Mucosa of descending colon (tissue), 3 donors: ENCODE data around the gene ADAMTSL1. TPM values are rescaled to one million over a fixed set of nuclear protein-coding genes. Genes with fewer than 3 reads are reported as not detected.

Experiments used
- ATAC-seq: fragments of 200-7000 bp; cut with Tn5 transposase; one replicate; pipeline ENCODE4 v1.9.1; 2020; ENCODE audit warnings: mild to moderate bottlenecking, moderate library complexity
- DNase-seq, 3 donors: peaks; one replicate each; pipeline ENCODE4 v3.0.0-alpha.2; 2020
- H3K36me3 ChIP-seq: fragments of 200-600 bp; one replicate; pipeline ENCODE4 v1.8.0; 2021; ENCODE audit warnings: low read depth, mild to moderate bottlenecking
- H3K4me1 ChIP-seq: fragments of 200-600 bp; one replicate; pipeline ENCODE4 v1.8.0; 2021; ENCODE audit warnings: low read depth, mild to moderate bottlenecking
- H3K4me3 ChIP-seq: fragments of 200-600 bp; one replicate; pipeline ENCODE4 v1.8.0; 2021; ENCODE audit warnings: mild to moderate bottlenecking
- H3K9me3 ChIP-seq: fragments of 200-600 bp; one replicate; pipeline ENCODE4 v1.8.0; 2021; ENCODE audit warnings: mild to moderate bottlenecking
- CTCF ChIP-seq: fragments of 200-600 bp; IDR thresholded peaks from one replicate; pipeline ENCODE4 v1.8.0; 2022; ENCODE audit warnings: antibody characterized with exemption, mild to moderate bottlenecking
- intact Hi-C, 2 donors: fragments of 100-400 bp; cut with DNase I in 1 of 2; cut with micrococcal nuclease in 1 of 2; formaldehyde crosslinking; loops; one replicate each; pipeline versions ENCODE4 v1.11.0 to v1.11.1; 2022; cut with DNase I, micrococcal nuclease
- total RNA-seq, 3 donors: library from RNA; stranded (reverse); fragmentation: NEBNext Ultra II Directional in 2 of 3; extraction: Animal tissue kit (Norgen Biotek cat#: 25700) in 2 of 3; gene quantifications; one replicate each; pipeline versions ENCODE4 v1.2.1 to v1.2.4, GENCODE V29; 2021 to 2023
- donor health status: DM: no; HTN: no; CAD: no; lungs with moderate emphysema.
- donor health status: DM: no; HTN: no; CAD: no.
- donor health status: DM: no; HTN: yes; CAD: no.

ADAMTSL1 gene
- total RNA-seq, 3 donors from 2014 or later: 10.1 to 32.1 (median 22.6) TPM

DNA sequence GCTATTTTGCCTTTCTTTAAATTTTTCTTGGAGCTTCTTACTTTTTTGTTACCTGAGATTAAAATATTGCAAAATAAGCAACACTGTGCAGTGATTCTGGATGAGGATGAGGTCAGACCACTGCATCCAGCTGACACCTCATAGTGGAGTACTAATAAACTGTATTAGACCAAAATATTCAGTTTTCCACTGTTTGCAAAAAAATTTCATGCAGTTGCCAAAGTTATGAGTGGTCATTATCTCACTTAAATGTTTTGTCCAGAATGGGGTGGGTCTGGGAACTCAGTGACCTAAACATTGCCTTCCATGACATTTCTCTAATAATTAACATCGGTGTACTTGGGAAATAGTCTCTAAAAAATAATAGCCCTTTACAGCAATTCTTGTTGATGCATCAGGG is 143.8 kb downstream of the ADAMTSL1 start:
- Histone ChIP-seq H3K4me3 (no peak overlapping the region), H3K4me1 (no peaks in the 10 kb centered on the region), H3K36me3 (no peaks in the 10 kb centered on the region), H3K9me3 (no peaks in the 10 kb centered on the region)
- DNase-seq: no peak
- intact Hi-C loops: no loop called here
- no peak for ATAC-seq
- TF ChIP-seq CTCF: no peak

DNA sequence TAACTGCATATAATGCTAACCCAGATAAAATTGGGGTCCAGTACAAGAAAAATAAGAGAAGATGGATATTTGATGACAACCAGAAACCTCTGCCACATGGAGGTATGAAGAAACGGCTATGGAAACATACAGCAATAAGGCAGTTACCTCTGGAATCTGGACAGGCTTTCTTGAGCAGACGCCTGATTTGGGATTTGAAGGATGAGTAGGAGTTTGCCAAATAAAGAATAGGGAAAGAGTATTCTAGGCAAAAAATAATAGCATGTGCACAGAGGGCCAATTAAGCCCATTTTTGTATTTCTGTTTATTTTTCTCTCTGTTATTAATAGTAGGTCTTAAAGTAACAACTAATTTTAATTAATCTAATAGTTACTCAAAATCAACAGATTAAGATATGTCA is 144.9 kb downstream of the ADAMTSL1 start:
- intact Hi-C loops: no loop called here
- no peaks in the 10 kb centered on the region for H3K36me3 ChIP-seq
- DNase-seq (no peak), ATAC-seq (no peak)
- no peaks in the 10 kb centered on the region for H3K4me1 ChIP-seq
- H3K9me3 ChIP-seq: no peaks in the 10 kb centered on the region
- no peak for TF ChIP-seq CTCF
- no peak overlapping the region for H3K4me3 ChIP-seq

DNA sequence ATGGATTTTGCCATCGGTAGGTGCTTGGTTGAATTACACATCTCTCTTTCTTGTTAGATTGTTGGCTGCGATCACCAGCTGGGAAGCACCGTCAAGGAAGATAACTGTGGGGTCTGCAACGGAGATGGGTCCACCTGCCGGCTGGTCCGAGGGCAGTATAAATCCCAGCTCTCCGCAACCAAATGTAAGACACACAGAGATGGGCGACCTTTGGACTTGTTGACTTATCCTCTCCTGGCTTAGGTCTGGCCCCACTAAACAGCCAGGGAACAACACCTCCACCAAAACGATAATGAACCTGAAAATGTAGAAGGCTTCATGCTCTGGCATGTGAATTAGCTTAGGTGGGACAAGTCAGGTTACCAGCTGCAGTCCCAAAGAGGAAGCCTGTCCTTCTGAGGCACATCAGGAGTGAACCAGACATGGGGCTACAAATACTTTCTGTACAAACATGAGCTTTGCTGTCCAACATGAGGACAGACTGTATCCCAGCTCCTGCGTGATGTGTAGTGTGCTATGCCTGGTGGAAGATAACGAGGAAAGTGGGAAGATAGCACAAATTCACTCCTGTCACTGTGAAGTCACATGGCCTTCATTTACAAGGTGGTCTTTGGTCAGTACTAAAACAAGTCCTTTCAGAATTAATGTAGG is 148.4 kb downstream of the ADAMTSL1 start:
- Histone ChIP-seq H3K4me1 (no peaks in the 10 kb centered on the region), H3K4me3 (no peak overlapping the region), H3K9me3 (no peaks in the 10 kb centered on the region), H3K36me3 (no peaks in the 10 kb centered on the region)
- TF ChIP-seq CTCF: no peak
- ATAC-seq (no peak), DNase-seq (peak in 1 of 3 donors; percentile 10)
- intact Hi-C loops: no loop called here

DNA sequence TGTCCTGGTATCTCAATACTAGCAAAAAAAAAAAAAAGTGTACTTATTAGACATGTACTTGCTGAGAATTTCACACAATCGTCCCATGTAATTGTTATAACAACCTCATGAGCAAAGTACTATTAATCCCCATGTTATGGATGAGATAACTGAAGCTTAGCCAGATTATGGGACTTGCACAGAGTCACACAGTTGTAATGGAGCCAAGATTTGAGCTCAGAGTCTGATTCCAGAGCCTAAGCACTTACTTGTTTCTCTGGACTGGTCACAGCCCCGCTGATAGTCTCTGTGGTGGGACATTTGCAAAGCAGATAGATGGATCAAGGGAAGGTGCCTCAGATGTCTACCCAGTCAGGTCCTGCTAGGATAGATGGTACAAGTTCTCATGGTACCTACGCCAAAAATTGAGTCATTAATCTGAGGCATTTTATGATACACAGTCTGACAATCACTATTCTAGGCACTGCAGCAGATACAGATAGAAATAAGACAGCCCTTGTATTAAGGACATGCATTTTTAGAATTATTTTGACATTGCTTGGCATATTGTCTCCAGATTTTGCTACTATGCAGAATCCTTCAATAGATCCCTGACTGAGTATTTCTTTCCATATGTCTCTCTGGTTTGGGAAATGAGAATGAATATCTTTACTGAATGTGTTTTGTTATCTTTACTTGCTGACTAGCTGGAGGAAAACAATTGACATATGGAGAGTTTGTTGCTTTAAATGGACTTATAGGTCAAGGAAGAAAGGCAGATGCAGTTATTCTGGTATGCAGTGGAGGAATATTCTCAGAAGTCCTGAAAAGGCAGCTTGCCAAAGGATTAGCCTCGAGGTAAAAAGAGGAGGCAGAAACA is 149.5 kb downstream of the ADAMTSL1 start:
- H3K9me3 ChIP-seq: no peaks in the 10 kb centered on the region
- H3K4me1 ChIP-seq: no peaks in the 10 kb centered on the region
- DNase-seq (no peak), ATAC-seq (no peak)
- H3K36me3 ChIP-seq: no peaks in the 10 kb centered on the region
- TF ChIP-seq CTCF: no peak
- intact Hi-C loops: no loop called here
- no peak overlapping the region for H3K4me3 ChIP-seq

DNA sequence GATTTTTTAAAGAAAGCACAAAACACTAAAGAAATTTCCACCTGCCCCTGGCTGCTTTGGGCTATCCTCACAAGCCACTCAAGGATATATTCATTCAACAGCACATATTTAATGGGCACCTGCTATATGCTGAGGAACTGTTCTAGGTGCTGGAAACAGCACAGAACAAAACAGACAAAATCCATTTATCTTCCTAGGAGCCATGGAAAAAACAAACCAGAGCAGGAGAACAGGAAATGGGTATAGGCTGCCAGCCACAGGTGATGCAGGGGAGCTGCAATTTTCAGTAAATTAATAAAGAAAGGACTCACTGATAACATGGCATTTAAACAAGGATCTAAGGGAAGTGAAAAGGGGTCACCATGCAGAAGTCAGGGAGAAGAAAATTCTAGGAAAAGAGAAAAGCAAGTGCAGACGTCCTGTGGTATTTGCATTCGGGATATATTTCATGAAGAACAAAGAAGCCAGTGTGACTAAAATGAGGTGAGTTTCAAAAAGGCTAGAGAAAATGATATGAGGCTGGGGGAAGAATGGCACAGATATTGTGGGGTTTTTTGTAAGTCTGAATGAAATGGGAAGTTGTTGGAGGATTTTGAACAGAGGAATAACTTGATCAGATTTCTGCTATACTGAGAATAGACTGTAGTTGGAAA is 152.2 kb downstream of the ADAMTSL1 start:
- H3K4me1 ChIP-seq: no peaks in the 10 kb centered on the region
- H3K36me3 ChIP-seq: no peaks in the 10 kb centered on the region
- H3K4me3 ChIP-seq: no peak overlapping the region
- intact Hi-C loops: no loop called here
- DNase-seq: no peak
- no peaks in the 10 kb centered on the region for H3K9me3 ChIP-seq
- no peak for ATAC-seq
- TF ChIP-seq CTCF: no peak
